GM12865 (cell line): ENCODE results near the gene RASSF4.

Experiments used
- DNase-seq: peaks from one replicate; pipeline ENCODE4 v3.0.0; 2010; ENCODE audit warnings: low read depth
- H3K4me3 ChIP-seq: 2 replicates; pipeline ENCODE4 v1.5.1; 2011; ENCODE audit warnings: mild to moderate bottlenecking, low read depth, low read length, control low read depth
- CTCF ChIP-seq: IDR thresholded peaks from 2 replicates; pipeline ENCODE4 v1.5.1; 2011; ENCODE audit warnings: low read length, control low read depth, low read depth, inconsistent platforms; ENCODE audit not compliant: insufficient read depth; ENCODE audit errors: missing control alignments

Gene RASSF4

DNA sequence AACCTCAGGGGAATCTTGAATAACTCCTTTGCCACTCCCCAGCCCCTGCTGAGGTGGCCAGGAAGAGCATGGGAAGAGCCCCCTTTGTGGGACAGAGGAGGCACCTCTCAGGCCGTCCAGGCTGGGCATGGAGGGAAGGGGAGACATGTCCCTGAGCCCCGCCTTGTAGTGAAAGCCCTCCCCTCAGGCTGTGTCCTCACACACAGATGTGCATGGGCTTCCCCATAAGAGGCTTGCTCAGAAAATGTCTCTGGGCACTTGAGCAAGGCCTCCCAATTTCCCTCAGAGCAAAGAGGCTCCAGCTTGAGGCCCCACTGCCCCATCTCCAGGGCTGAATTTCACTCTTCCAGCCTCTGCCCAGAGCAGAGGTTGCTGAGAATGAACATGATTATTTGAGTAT is 44.7 kb upstream of the RASSF4 start:
- no peak for TF ChIP-seq CTCF
- DNase-seq = no peak
- H3K4me3 ChIP-seq = no peak overlapping the region

DNA sequence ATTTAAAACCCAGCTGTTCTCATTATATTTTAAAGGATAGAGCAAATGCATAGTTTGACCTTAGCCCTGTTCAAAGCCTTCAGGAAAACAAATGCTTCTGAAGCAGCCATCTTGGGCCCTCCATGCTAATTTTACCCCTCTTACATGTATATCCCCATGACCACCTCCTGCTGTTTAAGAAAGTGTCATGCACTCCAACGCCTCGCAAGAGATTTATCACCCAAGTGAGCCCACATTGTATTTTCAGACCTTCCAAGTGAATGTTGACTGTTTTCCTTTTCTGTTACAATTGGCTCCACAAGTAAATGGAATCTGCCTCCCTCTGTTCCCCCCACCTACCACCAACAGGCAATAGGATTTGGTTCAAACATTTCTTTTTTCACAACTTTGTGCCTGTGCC is 43.2 kb upstream of the RASSF4 start:
- no peak for TF ChIP-seq CTCF
- no peak for DNase-seq
- no peak overlapping the region for H3K4me3 ChIP-seq

- no peak for TF ChIP-seq CTCF
These were observed 41.8 kb upstream of the RASSF4 start for GRCh38 chr10:44917848-44918247.

GRCh38 chr10:44920252-44920651 is 39.4 kb upstream of the RASSF4 start:
- TF ChIP-seq CTCF = no peak
- DNase-seq = no peak
- no peak overlapping the region for H3K4me3 ChIP-seq

More at GRCh38 chr10:44917848-44918247, 41.8 kb upstream of the RASSF4 start:
- DNase-seq = no peak
- H3K4me3 ChIP-seq = no peak overlapping the region

DNA sequence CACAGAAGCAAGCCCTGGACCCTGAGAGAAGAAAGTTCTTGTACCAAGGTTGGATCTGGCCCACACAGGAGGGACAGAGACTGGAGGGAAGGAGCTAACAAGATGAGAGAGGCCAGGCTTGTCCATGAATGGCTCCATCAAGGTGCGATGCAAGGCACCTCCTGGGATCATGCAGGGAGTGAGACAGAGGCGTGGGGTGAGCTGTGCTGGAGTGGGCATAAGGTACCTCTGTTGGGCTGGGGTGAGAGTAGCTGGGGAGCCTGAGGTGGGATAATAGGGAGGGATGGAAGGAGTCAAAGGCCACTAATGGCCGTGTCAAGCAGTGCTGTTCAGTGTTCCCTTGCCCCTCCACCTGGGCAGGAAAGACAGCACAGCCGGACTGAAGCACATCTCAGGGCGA is 38.5 kb upstream of the RASSF4 start:
- DNase-seq = no peak
- H3K4me3 ChIP-seq = no peak overlapping the region
- no peak for TF ChIP-seq CTCF

- DNase-seq = no peak
- no peak overlapping the region for H3K4me3 ChIP-seq
- no peak for TF ChIP-seq CTCF
These were observed 38.1 kb upstream of the RASSF4 start for GRCh38 chr10:44921506-44921905.

DNA sequence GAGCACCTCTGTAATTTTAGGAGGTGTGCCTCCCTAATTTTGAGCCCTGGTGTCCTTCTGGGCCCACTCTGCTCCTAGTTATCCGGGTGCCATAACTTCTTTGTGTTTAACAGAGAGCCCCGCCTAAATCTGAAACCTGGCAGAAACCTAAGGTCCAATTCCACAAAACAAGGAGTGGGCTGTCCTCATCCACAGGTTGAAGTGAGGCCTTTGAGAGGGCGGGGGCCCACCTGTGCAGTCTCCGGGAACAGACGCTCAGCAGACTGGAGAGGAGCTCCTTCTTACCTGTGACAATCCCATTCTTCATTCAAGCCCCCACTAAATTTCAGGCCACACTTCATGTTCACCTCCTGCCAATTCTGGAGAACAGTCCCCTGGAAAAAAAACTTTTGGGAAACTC is 37.6 kb upstream of the RASSF4 start:
- no peak overlapping the region for H3K4me3 ChIP-seq
- no peak for TF ChIP-seq CTCF
- DNase-seq = no peak
